Measurements from ENCODE around the gene KCNH1.

The KCNH1 gene

DNA sequence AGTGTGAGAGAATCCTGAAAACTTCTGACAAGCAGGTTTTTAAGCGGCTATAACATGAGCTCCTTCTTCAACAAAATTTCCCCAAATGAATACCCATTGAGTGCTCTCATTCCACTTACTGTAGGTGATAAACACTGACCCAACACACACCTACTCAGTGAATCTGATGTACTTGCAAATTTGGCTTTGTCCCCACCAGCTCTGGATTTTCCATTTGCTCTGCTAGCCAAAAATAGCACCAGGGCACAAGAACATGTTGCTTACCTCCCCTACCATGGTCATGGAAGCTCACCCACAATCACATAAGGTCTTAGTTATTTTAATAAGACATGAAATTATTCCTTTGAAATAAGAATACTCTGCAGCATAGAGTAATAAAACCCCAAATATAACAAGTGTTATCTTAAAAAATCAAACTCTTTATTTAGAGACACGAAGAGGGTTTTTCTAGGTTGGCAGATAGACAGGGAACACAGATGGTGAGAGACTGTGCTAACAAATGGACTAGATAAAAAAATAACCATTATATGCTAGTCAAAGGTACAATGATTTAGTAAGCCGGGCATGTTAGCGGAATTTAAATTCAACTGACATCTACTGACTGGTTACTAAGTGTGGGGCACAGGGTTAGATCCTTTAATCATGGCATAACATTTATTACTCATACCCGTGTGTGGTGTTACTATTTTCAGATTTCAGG is 291.9 kb downstream of the KCNH1 start:
- TF ChIP-seq, protein P1, sequence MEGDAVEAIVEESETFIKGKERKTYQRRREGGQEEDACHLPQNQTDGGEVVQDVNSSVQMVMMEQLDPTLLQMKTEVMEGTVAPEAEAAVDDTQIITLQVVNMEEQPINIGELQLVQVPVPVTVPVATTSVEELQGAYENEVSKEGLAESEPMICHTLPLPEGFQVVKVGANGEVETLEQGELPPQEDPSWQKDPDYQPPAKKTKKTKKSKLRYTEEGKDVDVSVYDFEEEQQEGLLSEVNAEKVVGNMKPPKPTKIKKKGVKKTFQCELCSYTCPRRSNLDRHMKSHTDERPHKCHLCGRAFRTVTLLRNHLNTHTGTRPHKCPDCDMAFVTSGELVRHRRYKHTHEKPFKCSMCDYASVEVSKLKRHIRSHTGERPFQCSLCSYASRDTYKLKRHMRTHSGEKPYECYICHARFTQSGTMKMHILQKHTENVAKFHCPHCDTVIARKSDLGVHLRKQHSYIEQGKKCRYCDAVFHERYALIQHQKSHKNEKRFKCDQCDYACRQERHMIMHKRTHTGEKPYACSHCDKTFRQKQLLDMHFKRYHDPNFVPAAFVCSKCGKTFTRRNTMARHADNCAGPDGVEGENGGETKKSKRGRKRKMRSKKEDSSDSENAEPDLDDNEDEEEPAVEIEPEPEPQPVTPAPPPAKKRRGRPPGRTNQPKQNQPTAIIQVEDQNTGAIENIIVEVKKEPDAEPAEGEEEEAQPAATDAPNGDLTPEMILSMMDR (IDR thresholded peaks at IDR 0.05; ENCODE audit: extremely low read depth, missing control alignments): no peak
- DNase-seq (ENCODE audit: low spot score): no peak

DNA sequence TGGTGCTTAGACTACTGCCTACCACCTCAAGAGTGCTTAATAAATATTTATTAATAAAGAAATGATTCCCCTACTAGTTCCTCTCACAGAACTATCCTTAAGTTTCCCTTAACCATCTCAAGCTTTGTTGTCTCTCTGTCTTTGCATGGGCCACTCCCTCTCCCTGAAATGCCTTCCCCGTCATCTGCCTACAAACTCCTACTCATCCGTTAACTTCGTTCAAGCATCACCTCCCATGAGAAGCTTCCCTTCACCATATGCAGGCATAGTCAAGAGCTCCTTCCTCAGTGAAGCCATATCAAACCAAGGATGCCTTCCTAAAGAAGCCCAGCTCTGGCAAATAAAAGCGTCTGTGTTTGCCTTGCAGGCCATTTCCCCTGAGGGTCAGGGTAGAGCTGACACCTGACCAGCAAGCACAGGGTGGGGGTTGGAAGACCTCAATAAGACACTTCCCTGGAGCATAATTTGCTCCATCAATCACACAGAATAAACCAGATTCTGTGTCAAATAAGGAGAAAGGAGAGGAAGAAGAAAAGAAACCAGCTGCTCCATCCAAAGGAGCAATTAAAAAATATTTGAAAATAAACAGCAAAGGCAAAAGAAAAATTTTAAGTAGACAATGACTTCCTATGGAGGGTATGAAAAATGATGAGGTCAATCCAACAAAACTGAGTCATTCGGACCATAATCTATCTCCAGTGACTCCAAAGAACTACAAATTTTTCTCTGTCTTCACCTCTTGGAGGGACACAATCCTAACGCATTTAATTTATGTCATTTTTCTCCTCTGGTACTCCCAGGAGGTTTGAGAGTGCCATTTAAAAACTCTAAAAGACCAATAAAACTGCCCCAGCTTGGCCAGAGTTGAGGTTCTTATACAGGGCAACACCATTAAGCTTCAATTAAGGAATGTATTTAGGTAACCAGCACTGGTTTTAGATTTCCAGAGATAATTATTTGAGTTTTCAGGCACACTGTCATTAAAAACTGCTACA is 303.6 kb downstream of the KCNH1 start:
- DNase-seq (ENCODE audit: low spot score): no peak
- TF ChIP-seq, protein P1 (IDR thresholded peaks at IDR 0.05; ENCODE audit: extremely low read depth, missing control alignments): no peak

DNA sequence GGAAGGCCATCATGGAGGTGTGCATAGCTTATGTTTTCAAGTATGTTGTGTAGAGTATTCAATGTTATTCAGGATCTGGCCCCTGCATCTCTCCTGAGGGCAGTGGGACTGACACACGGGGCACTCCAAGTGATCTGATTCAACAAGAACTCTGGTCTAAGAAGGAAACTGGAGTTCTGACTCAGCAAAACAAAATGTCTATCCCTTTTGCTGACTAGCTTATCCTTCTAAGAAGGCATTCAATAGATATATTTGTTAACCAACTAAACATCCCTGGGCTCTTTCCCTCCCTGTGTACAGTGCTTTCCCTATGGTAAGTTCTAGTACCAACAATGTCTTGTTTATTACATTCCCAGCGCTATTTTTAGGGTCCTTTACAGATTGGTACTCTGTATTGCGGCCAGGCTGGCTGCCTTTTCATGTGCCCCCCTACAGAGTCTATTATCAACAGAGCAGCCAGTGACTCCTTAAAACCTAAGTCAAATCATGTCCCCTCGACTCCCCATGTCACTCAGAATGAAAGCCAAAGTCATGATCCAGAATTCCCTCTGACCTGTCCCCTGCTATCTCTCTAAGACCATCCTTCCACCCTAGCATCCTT is 304.9 kb downstream of the KCNH1 start:
- TF ChIP-seq, protein P1 (IDR thresholded peaks at IDR 0.05; ENCODE audit: extremely low read depth, missing control alignments): no peak
- no peak for DNase-seq (ENCODE audit: low spot score)

DNA sequence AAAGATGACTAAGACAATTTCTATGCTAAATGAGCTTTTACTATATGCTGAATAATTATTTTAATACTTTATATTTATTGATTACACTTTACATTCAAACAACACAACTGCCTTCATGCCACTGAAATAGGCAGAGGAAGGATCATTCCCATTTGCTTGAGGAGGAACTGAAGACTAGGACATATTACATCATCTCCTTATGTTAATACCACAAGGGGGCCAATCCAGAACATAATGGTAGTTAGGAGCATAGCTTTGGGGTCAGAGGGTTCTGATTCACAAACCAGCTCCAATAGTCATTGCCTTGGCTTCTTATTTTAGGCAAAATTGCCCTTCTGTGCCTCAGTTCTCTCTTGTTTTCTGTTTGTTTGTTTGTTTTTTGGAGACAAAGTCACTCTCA is 306.5 kb downstream of the KCNH1 start:
- TF ChIP-seq, protein P1 (IDR thresholded peaks at IDR 0.05; ENCODE audit: extremely low read depth, missing control alignments): no peak
- no peak for DNase-seq (ENCODE audit: low spot score)

DNA sequence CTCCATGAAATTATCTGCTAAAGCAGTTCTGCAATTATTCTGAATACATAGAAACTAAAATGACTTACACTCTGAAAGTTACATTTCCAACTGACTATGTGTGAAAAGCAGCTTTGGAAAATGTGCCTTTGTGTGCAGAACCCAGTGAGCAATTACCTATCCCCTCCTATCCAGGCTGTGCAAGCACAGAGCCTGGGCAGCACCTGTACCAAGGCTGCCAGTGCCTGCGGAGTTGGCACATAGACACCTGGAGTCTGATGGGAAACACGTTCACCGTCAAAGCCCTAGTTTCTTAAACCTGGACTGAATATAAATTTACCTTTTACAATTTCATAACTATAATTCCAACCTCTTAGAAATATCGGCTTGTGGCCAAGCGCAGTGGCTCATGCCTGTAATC is 307.3 kb downstream of the KCNH1 start:
- DNase-seq (ENCODE audit: low spot score): no peak

DNA sequence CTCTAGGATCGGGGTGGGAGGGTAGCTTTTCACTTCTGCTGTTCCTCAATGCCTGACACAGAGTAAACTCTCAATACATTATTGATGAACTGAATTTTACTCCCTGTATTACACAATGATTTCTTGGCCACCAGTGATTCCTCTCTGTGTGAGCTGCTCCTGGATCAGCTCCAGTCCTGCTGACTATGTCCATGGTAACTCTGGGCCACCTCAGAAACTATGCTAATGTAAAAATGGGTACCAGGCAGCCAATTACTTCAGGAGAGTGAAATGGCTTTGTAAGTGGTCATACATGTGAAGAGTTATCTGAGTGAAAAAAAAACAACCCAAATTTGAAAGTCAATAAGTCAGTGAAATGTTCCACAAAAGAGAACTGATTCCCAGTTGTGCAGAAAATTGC is 311.0 kb downstream of the KCNH1 start:
- no peak for DNase-seq (ENCODE audit: low spot score)
- TF ChIP-seq, protein P1 (IDR thresholded peaks at IDR 0.05; ENCODE audit: extremely low read depth, missing control alignments): no peak

More for the DNA sequence above, 307.3 kb downstream of the KCNH1 start:
- TF ChIP-seq, protein P1 (IDR thresholded peaks at IDR 0.05; ENCODE audit: extremely low read depth, missing control alignments): no peak
